MM.1S (cell line): ENCODE measurements around the gene OR51B6.
"Not testable (repeated sequence)": the region's sequence is repeated elsewhere in the genome, so short reads cannot be mapped to it uniquely, and the experiment has no call there.

Experiments
- DNase-seq: peaks from one replicate; pipeline ENCODE4 v3.0.0-alpha.2; 2015
- H2AFZ ChIP-seq: fragments of 300-600 bp; sonication (generic); 2 replicates; pipeline ENCODE4 v1.6.0; 2016; ENCODE audit warnings: antibody characterized with exemption, low read length
- H3F3A ChIP-seq: fragments of 300-600 bp; sonication (generic); 2 replicates; pipeline ENCODE4 v1.6.1; 2016; ENCODE audit warnings: mild to moderate bottlenecking, antibody characterized with exemption, low read length, moderate library complexity, mixed read lengths; ENCODE audit not compliant: insufficient read depth
- H3K27ac ChIP-seq: fragments of 300-600 bp; sonication (generic); 2 replicates; pipeline ENCODE4 v1.5.1; 2016; ENCODE audit warnings: mild to moderate bottlenecking, low read length
- H3K27me3 ChIP-seq: fragments of 300-600 bp; sonication (generic); replicated peaks from 2 replicates; pipeline ENCODE4 v1.6.0; 2016; ENCODE audit warnings: low read length; ENCODE audit not compliant: insufficient read depth
- H3K36me3 ChIP-seq: fragments of 300-600 bp; sonication (generic); replicated peaks from 2 replicates; pipeline ENCODE4 v1.6.1; 2016; ENCODE audit warnings: mild to moderate bottlenecking, low read length, mixed read lengths; ENCODE audit not compliant: insufficient read depth
- H3K4me1 ChIP-seq: fragments of 300-600 bp; sonication (generic); 2 replicates; pipeline ENCODE4 v1.6.1; 2016; ENCODE audit warnings: low read length, mixed read lengths
- H3K4me2 ChIP-seq: fragments of 300-600 bp; sonication (generic); 2 replicates; pipeline ENCODE4 v1.6.0; 2016; ENCODE audit warnings: low read depth, low read length
- H3K4me3 ChIP-seq: fragments of 300-600 bp; sonication (generic); 2 replicates; pipeline ENCODE4 v1.5.1; 2016; ENCODE audit warnings: low read length, mixed read lengths
- H3K79me2 ChIP-seq: fragments of 300-600 bp; sonication (generic); 2 replicates; pipeline ENCODE4 v1.6.1; 2016; ENCODE audit warnings: mixed run types, low read length, mixed read lengths
- H3K9ac ChIP-seq: fragments of 300-600 bp; sonication (generic); 2 replicates; pipeline ENCODE4 v1.6.1; 2016; ENCODE audit warnings: low read length, mixed read lengths
- H3K9me2 ChIP-seq: fragments of 300-600 bp; sonication (generic); replicated peaks from 2 replicates; pipeline ENCODE4 v1.6.1; 2016; ENCODE audit warnings: mild to moderate bottlenecking, low read length, mixed read lengths; ENCODE audit not compliant: insufficient read depth
- H3K9me3 ChIP-seq: fragments of 300-600 bp; sonication (generic); replicated peaks from 2 replicates; pipeline ENCODE4 v1.6.1; 2016; ENCODE audit warnings: mild to moderate bottlenecking, low read length, mixed read lengths; ENCODE audit not compliant: insufficient read depth
- H4K20me1 ChIP-seq: fragments of 300-600 bp; sonication (generic); 2 replicates; pipeline ENCODE4 v1.6.1; 2016; ENCODE audit warnings: mild to moderate bottlenecking, low read length, moderate library complexity, mixed read lengths; ENCODE audit not compliant: insufficient read depth
- CTCF ChIP-seq: fragments of 300-600 bp; sonication (generic); IDR thresholded peaks from 2 replicates; pipeline ENCODE4 v1.5.1; 2016; ENCODE audit warnings: antibody characterized with exemption, low read length, mixed read lengths
- EZH2 ChIP-seq: fragments of 300-600 bp; sonication (generic); optimal IDR thresholded peaks from 2 replicates; pipeline ENCODE3; 2017; ENCODE audit warnings: low read depth, mild to moderate bottlenecking, antibody characterized with exemption, low read length, mixed read lengths
- EZH2phosphoT487 ChIP-seq: fragments of 300-600 bp; sonication (generic); IDR thresholded peaks from 2 replicates; pipeline ENCODE4 v1.6.1; 2018; ENCODE audit warnings: antibody characterized with exemption, low read length

OR51B6 gene

DNA sequence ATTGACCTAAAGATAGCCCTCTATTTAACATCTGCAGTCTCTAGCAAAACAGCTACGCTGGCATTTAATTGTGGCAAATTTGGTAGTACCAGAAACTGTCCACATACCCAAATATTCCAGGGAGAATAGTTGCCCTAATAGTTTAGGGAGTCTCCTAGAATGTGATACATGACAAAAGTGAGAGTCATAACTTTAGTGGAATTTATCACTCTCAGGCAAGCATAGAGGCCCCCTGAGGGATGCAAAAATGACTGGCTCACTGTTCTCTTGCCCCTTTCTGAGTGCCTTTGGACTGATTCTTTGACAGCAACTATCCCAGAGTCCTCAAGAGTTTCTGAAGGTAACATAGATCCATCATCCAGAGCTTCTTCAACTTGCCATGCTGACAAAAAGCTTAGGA, 47.3 kb upstream of the OR51B6 start:
- Histone ChIP-seq H2AFZ (no peak overlapping the region), H3K9me2 (no peaks in the 10 kb centered on the region), H3K36me3 (no peaks in the 10 kb centered on the region)

GRCh38 chr11:5307256-5308019, 43.9 kb upstream of the OR51B6 start:
- H3K36me3 ChIP-seq, result no peaks in the 10 kb centered on the region
- no peaks in the 10 kb centered on the region for H3F3A ChIP-seq
- no peak for DNase-seq
- H3K4me2 ChIP-seq, result no peak overlapping the region
- no peaks in the 10 kb centered on the region for H3K9me2 ChIP-seq
- H3K79me2 ChIP-seq, result no peaks in the 10 kb centered on the region
- no peak overlapping the region for H3K27ac ChIP-seq
- no peak overlapping the region for H3K4me3 ChIP-seq
- TF ChIP-seq EZH2phosphoT487 (no peak), EZH2 (no peak), CTCF (no peak)
- no peaks in the 10 kb centered on the region for H3K27me3 ChIP-seq
- no peak overlapping the region for H3K9ac ChIP-seq
- H3K9me3 ChIP-seq, result no peaks in the 10 kb centered on the region
- H3K4me1 ChIP-seq, result no peaks in the 10 kb centered on the region
- no peaks in the 10 kb centered on the region for H4K20me1 ChIP-seq
- H2AFZ ChIP-seq, result no peak overlapping the region

More for the DNA sequence above, 47.3 kb upstream of the OR51B6 start:
- no peaks in the 10 kb centered on the region for H4K20me1 ChIP-seq
- TF ChIP-seq EZH2phosphoT487, result no peak
- TF ChIP-seq EZH2, result no peak
- TF ChIP-seq CTCF, result no peak
- no peak for DNase-seq
- H3F3A ChIP-seq, result no peaks in the 10 kb centered on the region
- H3K27ac ChIP-seq, result no peak overlapping the region
- no peaks in the 10 kb centered on the region for H3K9me3 ChIP-seq
- no peaks in the 10 kb centered on the region for H3K27me3 ChIP-seq
- no peak overlapping the region for H3K4me3 ChIP-seq
- H3K79me2 ChIP-seq, result no peaks in the 10 kb centered on the region
- H3K9ac ChIP-seq, result no peak overlapping the region
- no peaks in the 10 kb centered on the region for H3K4me1 ChIP-seq
- H3K4me2 ChIP-seq, result no peak overlapping the region

DNA sequence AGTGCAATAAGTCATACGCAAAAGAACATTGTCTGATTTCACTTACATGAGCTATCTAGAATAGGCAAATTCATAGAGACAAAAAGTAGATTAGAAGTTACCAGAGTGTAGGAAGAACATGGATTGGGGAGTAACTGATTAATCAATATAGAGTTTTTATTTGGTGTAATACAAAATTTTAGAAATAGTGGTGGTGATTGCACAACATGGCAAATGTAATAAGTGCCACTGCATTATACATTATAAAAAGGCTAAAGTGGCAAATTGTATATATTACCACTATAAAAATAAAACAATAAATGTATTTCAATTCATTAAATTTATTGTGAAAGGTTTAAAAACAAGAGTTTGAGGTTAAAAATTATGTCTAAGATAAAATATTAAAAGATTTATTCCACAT, 40.9 kb upstream of the OR51B6 start:
- Histone ChIP-seq H3K9me3 (no peaks in the 10 kb centered on the region), H3K9me2 (no peaks in the 10 kb centered on the region), H3K9ac (no peak overlapping the region), H4K20me1 (no peaks in the 10 kb centered on the region), H3K36me3 (no peaks in the 10 kb centered on the region), H2AFZ (no peak overlapping the region), H3K4me1 (no peaks in the 10 kb centered on the region), H3F3A (no peaks in the 10 kb centered on the region), H3K27me3 (no peaks in the 10 kb centered on the region), H3K79me2 (no peaks in the 10 kb centered on the region), H3K4me3 (no peak overlapping the region), H3K4me2 (no peak overlapping the region), H3K27ac (no peak overlapping the region)
- no peak for TF ChIP-seq EZH2
- TF ChIP-seq CTCF, result no peak
- no peak for TF ChIP-seq EZH2phosphoT487
- no peak for DNase-seq

GRCh38 chr11:5313326-5314023, 37.8 kb upstream of the OR51B6 start:
- not testable (repeated sequence) for H3K4me1 ChIP-seq, H3K9ac ChIP-seq, H3K36me3 ChIP-seq, H3K79me2 ChIP-seq, DNase-seq, H3K9me3 ChIP-seq, H3F3A ChIP-seq, H3K4me3 ChIP-seq, H2AFZ ChIP-seq, H3K9me2 ChIP-seq, H3K4me2 ChIP-seq, H3K27me3 ChIP-seq, H3K27ac ChIP-seq, H4K20me1 ChIP-seq
